ENCODE measurements around the gene BRS3.

Gene BRS3

GRCh38 chrX:136491832-136492231 lies 4.1 kb downstream of the BRS3 start:
- TF ChIP-seq CTCF (IDR thresholded peaks at IDR 0.05; ENCODE audit: low read depth, low read length, poor library complexity, severe bottlenecking) (no peak), EZH2phosphoT487 (IDR thresholded peaks at IDR 0.05; ENCODE audit: borderline replicate concordance, low read length) (no peak)
- no peak overlapping the region for H3K4me3 ChIP-seq (ENCODE audit: low read length)
- no peak overlapping the region for H3K27ac ChIP-seq (ENCODE audit: low read depth, low read length)
- H3K4me2 ChIP-seq (ENCODE audit: low read length) = no peak overlapping the region
- H3K9me3 ChIP-seq (ENCODE audit: control insufficient read depth, insufficient read depth, low read length) = no peaks in the 10 kb centered on the region
- H3K79me2 ChIP-seq (ENCODE audit: control insufficient read depth, low read length) = no peaks in the 10 kb centered on the region
- no peaks in the 10 kb centered on the region; the same call in 1 of the 2 replicates for H3K27me3 ChIP-seq (ENCODE audit: control insufficient read depth, low read length)
- peaks cover 6% of the 10 kb centered on the region for H3F3A ChIP-seq (ENCODE audit: control insufficient read depth, insufficient read depth)
- no peaks in the 10 kb centered on the region for H4K20me1 ChIP-seq (ENCODE audit: control insufficient read depth, insufficient read depth, low read depth, low read length)
- peaks cover 18% of the 10 kb centered on the region for H3K4me1 ChIP-seq (ENCODE audit: control insufficient read depth, low read length)
- no peaks in the 10 kb centered on the region for H3K9me2 ChIP-seq (replicated peaks; ENCODE audit: control insufficient read depth, low read length)
- no peaks in the 10 kb centered on the region for H3K36me3 ChIP-seq (ENCODE audit: control insufficient read depth, low read length)

- H3K27ac ChIP-seq (ENCODE audit: low read depth, low read length) = no peak overlapping the region
- peaks cover 18% of the 10 kb centered on the region for H3K4me1 ChIP-seq (ENCODE audit: control insufficient read depth, low read length)
- H4K20me1 ChIP-seq (ENCODE audit: control insufficient read depth, insufficient read depth, low read depth, low read length) = no peaks in the 10 kb centered on the region
- no peaks in the 10 kb centered on the region for H3K9me3 ChIP-seq (ENCODE audit: control insufficient read depth, insufficient read depth, low read length)
- H3K79me2 ChIP-seq (ENCODE audit: control insufficient read depth, low read length) = peaks cover 6% of the 10 kb centered on the region
- H3F3A ChIP-seq (ENCODE audit: control insufficient read depth, insufficient read depth) = peaks cover 6% of the 10 kb centered on the region
- H3K9me2 ChIP-seq (replicated peaks; ENCODE audit: control insufficient read depth, low read length) = no peaks in the 10 kb centered on the region
- no peak overlapping the region for H3K4me2 ChIP-seq (ENCODE audit: low read length)
- H3K4me3 ChIP-seq (ENCODE audit: low read length) = no peak overlapping the region
- no peaks in the 10 kb centered on the region; the same call in 1 of the 2 replicates for H3K27me3 ChIP-seq (ENCODE audit: control insufficient read depth, low read length)
- peaks cover 5% of the 10 kb centered on the region; the same call in 1 of the 2 replicates for H3K36me3 ChIP-seq (ENCODE audit: control insufficient read depth, low read length)
- TF ChIP-seq CTCF (IDR thresholded peaks at IDR 0.05; ENCODE audit: low read depth, low read length, poor library complexity, severe bottlenecking) = no peak
- TF ChIP-seq EZH2phosphoT487 (IDR thresholded peaks at IDR 0.05; ENCODE audit: borderline replicate concordance, low read length) = no peak
These were observed 5.3 kb downstream of the BRS3 start for GRCh38 chrX:136493011-136493410.

- Histone ChIP-seq H3K4me2 (ENCODE audit: low read length) (no peak overlapping the region), H3F3A (ENCODE audit: control insufficient read depth, insufficient read depth) (peaks cover 6% of the 10 kb centered on the region), H3K9me3 (ENCODE audit: control insufficient read depth, insufficient read depth, low read length) (no peaks in the 10 kb centered on the region), H3K36me3 (ENCODE audit: control insufficient read depth, low read length) (peaks cover 9% of the 10 kb centered on the region), H4K20me1 (ENCODE audit: control insufficient read depth, insufficient read depth, low read depth, low read length) (no peaks in the 10 kb centered on the region), H3K27me3 (ENCODE audit: control insufficient read depth, low read length) (no peaks in the 10 kb centered on the region; the same call in 1 of the 2 replicates), H3K27ac (ENCODE audit: low read depth, low read length) (no peak overlapping the region), H3K4me1 (ENCODE audit: control insufficient read depth, low read length) (peaks cover 28% of the 10 kb centered on the region), H3K4me3 (ENCODE audit: low read length) (no peak overlapping the region), H3K9me2 (replicated peaks; ENCODE audit: control insufficient read depth, low read length) (no peaks in the 10 kb centered on the region), H3K79me2 (ENCODE audit: control insufficient read depth, low read length) (peaks cover 25% of the 10 kb centered on the region)
- no peak for TF ChIP-seq EZH2phosphoT487 (IDR thresholded peaks at IDR 0.05; ENCODE audit: borderline replicate concordance, low read length)
- no peak for TF ChIP-seq CTCF (IDR thresholded peaks at IDR 0.05; ENCODE audit: low read depth, low read length, poor library complexity, severe bottlenecking)
These were observed 7.3 kb downstream of the BRS3 start for GRCh38 chrX:136495043-136495442.
